OCI-M1 (cell line): Measurements from ENCODE around the gene SUSD6.
"Not testable (repeated sequence)": the region's sequence is repeated elsewhere in the genome, so short reads cannot be mapped to it uniquely, and the experiment has no call there.

Source experiments
- DNase-seq: peaks from one replicate; lab custom pipeline; 2025; lab: John Stamatoyannopoulos, UW

The SUSD6 gene

DNA sequence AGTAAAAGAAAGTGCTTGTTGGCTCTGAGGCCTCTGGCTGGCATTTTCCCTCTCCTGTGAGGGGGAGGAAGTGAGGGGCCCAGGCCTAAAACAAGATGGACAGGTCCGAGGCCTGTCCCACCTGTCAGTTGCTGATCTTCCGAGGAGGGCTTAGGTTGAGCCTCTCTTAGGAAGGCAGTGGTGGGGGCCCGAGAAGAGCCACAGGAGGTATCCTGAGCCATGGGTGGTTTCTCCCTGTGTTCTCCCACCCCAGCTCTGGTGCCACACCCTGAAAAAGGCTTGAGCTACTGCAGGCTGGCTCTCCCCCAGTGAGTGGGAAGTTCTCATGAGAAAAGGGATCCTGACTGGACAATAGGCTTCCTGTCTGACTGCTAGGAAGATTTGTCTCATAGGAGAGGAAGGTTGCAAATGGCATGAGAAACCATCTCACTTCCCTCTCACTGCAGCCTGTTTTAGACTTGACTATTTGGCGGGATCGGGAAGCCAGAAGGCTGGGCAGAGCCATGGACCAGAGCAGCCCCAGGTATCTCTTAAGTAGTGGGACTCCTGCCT, 83.4 kb downstream of the SUSD6 start:
- DNase-seq: peak; percentile 20

DNA sequence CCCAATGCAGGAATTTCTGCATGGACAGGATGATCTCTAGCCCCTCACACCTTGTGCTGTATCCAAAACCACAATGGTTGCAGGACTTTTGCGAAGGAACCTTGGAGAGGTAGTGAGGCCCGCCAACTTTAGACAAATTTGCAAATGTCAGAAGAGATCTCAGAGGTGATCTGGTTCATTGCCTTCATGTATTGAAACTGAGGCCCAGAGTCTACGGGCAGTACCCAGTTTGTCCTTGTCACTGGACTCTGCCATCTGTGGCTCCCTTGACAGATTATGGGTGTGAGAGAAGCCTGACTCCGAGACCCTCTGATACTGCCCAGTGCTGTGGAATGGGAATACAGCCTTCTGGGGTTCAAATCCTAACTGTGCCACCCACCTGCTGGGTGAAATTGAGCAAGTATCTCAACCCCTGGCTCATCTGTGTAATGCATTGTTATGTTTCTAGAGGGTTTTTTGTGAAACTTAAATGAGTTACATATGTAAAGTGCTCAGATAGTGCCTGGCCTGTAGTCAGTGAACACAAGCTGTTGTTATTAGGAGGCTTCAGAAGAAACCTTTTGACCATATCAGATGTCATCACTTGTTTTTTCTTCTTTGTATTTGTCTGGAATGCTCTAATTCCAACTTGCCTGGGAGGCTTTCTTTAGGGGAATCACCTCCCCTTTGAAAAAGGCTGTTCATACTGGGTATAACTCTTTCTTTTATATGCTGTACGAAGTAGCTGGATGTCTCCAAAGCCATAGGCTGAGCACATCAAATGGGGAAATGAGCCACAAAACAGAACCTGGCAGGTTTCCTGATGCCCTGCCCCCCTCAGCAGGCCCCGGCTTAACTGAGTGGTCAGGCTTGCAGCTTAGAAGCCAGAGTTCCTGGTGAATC, 84.2 kb downstream of the SUSD6 start:
- DNase-seq: peak; percentile 86

- DNase-seq: no peak
Measured at GRCh38 chr14:69696204-69696527, 84.8 kb downstream of the SUSD6 start.

- peak; percentile 97 for DNase-seq
Measured at GRCh38 chr14:69696633-69697557, 85.5 kb downstream of the SUSD6 start.

DNA sequence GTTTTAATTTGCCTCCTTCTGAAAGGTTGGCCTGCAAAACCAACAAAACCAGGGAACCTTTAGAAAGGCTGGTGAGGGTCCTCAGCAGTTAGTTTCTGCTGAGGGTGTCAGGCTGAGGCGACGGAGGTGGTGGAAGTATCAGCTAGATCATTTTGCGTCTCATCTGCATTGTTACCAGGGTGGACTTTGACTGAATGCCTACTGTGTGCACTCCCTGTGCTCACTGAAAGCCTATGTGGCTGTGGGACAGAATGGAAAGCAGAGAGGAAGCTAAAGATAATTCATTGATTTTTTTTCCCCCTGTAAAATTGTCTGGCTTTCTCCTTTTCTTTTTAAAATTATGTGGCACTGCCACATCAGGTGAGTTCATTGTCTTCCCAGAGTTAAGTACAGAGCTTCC, 87.2 kb downstream of the SUSD6 start:
- DNase-seq: no peak

- not testable (repeated sequence) for DNase-seq
Measured at GRCh38 chr14:69699243-69699642, 87.8 kb downstream of the SUSD6 start.

GRCh38 chr14:69699748-69700303, 88.4 kb downstream of the SUSD6 start:
- DNase-seq: no peak

DNA sequence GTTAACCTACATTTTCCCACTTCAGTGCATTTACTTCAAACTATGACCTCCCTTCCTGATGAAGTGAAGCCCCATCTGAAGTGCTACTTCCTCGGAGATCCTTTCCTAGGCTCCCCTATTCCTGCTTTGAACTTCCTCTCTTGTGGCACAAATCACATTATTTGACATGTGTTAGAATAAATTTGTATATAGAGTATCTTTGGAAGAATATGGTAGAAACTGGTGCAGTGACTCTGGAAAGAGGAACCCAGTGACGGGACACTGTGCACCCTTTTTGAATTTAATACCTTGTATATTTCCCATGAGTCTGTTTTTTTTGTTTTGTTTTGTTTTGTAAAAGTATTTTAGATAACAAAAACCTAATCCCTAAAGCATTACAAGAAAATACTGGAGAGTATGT, 89.2 kb downstream of the SUSD6 start:
- DNase-seq: peak; percentile 20

DNA sequence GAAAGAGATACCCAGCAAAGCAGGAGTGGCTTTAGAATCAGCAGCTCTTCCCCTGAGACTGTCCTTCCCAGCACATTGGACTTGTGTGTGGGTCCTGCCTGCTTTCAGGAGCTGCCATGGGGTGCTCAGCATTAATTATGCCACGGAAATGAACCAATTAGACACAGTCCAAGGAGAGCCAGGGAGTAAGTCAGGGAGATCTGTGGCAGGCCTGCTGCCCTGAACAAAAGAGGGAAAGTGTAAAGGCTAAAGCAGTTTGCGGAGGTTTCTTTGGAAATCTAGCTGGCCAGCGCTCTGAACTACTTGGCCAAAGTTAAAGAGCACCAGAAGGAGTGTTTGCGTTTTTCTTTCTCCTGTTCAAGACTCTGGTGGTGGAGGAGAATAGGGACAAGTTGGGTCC, 89.9 kb downstream of the SUSD6 start:
- no peak for DNase-seq

GRCh38 chr14:69701857-69702256, 90.5 kb downstream of the SUSD6 start:
- peak; percentile 90 for DNase-seq

- DNase-seq: peak; percentile 24
Measured at GRCh38 chr14:69703047-69704039, 91.9 kb downstream of the SUSD6 start.

DNA sequence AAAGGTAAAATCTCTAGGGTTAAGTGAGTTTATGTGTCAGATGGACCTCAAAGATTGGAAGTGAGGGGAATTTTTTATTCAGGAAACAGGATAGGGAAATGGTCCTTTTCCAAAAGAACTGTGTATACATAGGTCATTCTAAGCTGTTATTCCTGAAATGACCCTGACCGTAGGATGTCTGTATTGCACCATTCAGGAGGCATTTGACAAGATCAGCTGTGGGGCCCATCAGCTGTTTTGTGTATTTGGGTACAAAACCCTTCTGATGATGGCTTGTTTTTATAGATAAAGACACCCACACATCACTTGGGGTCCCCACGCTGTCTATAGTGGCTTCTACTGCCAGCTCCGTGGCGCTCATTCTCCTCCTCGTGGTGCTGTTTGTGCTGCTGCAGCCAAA, 92.9 kb downstream of the SUSD6 start:
- no peak for DNase-seq

- DNase-seq: peak; percentile 3
Measured at GRCh38 chr14:69705706-69706105, 94.3 kb downstream of the SUSD6 start.

- DNase-seq: no peak
Measured at GRCh38 chr14:69708049-69708448, 96.7 kb downstream of the SUSD6 start.

DNA sequence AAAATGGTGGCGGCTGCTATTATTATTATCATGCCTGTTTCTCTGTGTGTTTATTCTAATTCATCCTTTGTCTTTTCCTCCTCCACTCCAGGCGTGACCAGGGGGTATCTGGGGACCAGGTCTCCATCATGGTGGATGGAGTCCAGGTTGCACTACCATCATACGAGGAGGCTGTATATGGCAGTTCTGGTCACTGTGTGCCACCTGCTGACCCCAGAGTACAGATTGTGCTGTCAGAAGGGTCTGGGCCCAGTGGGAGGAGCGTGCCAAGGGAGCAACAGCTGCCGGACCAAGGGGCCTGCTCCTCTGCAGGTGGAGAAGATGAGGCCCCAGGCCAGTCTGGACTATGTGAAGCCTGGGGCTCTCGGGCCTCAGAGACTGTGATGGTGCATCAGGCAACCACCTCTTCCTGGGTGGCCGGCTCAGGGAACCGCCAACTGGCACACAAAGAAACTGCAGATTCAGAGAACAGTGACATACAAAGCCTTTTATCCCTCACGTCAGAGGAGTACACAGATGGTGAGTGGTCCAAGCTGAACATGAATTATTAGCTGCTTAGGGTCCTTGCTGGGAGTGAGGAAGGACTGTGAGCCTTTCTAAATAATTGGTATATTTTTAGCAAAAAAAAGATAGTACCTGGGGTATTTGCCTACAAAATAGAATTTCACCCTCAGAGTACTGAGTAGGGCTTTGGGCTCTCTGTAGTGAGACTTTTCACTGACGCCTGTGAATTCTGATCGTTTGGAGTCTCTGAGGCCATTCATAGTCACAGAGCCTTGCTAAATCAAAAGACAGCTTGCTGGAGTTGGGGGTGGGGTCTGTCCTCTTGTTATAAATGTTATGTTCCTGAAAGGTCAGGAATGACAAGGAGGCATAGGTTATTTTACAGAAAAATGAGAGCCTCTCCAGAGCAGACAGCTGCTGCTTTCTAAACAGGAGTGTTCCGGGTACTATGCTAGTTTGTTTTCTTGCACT, 97.5 kb downstream of the SUSD6 start:
- DNase-seq: peak; percentile 8

GRCh38 chr14:69710378-69710777, 99.0 kb downstream of the SUSD6 start:
- peak; percentile 33 for DNase-seq

GRCh38 chr14:69711065-69711464, 99.7 kb downstream of the SUSD6 start:
- no peak for DNase-seq

DNA sequence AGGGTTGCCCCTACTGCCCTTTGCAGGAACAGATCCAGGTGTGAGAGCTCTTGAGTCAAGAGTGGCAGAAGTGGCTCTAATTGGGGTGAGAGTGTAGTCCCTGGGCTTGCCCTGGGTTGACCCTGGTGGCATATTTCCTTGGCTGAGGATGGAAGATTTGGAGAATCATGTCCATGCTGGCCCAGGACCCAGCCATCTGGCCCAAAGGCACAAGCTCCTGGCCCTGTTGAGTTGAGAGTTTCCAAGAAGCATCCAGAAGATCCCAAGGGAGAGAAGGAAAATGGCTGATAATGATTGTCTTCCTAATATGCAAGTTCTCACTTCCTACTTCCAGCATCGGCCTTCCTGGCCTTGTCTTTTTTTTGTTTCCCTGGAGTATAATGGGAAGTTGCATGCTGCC, 100.1 kb downstream of the SUSD6 start:
- DNase-seq: no peak

- DNase-seq: no peak
Measured at GRCh38 chr14:69711881-69712560, 100.6 kb downstream of the SUSD6 start.
